ENCODE data around the gene NPW.
A peak's percentile ranks its signal among the peaks of the same experiment; 100 is the strongest.

The NPW gene

GRCh38 chr16:2023092-2024031, 3.8 kb downstream of the NPW start:
- DNase-seq (ENCODE audit: low read depth, low spot score): peak; percentile 96

DNA sequence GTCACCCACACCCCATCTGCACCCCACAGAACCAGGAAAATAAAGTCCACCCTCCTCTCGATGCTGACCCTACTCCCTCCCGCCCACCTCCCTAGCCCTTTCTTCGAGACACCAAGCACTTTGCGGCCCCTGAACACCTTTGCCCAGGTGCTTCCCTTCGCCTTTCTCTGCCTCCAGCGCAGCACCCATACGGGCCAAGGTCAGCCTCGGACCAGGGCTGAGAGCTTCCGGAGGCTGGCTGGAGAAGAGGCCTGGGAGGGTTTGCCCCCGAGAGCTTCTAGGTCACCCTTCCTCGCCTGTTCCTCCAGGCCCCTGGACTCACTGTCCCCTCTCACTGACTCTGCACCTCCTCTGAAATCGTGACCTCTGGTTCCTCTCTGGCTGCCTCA, 4.4 kb downstream of the NPW start:
- DNase-seq (ENCODE audit: low read depth, low spot score): no peak

DNA sequence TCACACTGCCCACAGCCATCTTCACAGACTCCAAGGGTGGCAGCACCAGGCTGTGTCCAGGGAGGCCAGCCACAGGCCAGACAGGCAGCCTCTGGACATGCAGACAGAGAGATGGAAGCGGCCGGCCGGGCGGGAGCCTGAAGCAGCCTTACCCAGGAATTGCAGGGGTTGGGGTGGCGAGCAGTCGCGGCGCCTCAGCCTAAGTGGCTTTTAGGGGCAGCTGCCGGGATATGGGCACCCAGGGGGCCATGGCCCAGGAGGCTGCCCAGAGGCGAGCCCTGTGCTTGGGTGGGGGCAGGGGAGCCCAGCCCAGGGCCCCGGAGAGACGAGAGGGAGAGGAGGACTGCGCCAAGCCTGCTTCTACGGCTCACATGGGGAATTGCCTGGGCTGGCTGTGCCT, 5.7 kb downstream of the NPW start:
- no peak for DNase-seq (ENCODE audit: low read depth, low spot score)

GRCh38 chr16:2025878-2026460, 6.4 kb downstream of the NPW start:
- no peak for DNase-seq (ENCODE audit: low read depth, low spot score)

DNA sequence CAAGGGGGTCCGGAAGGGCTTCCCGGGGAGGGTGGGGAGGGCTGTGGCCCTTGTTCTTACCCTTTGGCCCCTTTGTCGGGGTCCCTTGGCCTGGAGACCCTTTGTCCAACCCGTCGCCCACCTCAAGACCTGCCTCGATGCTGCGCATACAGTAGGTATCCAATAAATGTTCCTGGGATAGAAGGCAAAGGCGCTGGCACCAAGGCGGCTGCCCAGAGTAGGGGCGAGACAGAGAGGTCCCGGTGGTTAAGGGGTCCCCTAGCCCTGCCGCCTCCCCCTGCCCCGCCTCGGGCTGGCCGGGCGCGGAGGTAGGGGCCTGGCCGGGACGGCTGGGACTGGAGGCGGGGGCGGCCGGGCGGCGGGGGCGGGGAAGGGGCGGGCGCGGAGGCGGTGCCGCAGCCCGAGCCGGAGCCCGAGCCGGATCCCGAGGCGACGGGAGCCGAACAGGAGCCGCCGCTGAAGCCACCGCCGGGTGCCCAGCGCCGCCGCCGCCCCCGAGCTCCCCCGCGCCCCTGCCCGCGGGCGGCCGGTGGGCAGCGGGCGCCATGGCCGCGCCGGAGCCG, 7.0 kb downstream of the NPW start, which contains the start of gene NHERF2:
Gene NHERF2, plus strand, starts transcription at position 442 of the 563 bp plus-strand sequence. Its CDS starts 104 bp downstream, at position 546.
- DNase-seq (ENCODE audit: low read depth, low spot score): peak; percentile 69

- peak; percentile 51 for DNase-seq (ENCODE audit: low read depth, low spot score)
Observed at GRCh38 chr16:2027024-2028010, 7.7 kb downstream of the NPW start.

DNA sequence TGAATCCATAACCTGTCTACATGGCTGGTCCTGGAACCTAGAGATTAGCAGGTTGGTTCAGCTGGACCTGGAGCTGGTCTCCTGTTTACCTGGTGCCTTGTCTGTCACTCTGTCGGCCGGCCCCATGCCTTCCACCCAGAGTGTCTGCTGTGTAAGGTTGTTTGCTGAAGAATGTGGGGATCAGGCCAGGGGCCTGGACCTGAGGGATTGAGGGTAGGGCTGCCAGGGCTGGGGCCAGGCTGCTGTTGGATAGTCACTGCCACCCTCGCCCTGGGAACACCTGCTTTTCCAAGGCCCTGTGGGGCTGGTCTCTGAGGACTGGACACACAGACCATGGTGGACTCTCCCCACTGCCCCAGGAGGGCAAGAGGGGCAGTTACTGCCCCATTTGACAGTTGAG, 8.6 kb downstream of the NPW start:
- DNase-seq (ENCODE audit: low read depth, low spot score): no peak

DNA sequence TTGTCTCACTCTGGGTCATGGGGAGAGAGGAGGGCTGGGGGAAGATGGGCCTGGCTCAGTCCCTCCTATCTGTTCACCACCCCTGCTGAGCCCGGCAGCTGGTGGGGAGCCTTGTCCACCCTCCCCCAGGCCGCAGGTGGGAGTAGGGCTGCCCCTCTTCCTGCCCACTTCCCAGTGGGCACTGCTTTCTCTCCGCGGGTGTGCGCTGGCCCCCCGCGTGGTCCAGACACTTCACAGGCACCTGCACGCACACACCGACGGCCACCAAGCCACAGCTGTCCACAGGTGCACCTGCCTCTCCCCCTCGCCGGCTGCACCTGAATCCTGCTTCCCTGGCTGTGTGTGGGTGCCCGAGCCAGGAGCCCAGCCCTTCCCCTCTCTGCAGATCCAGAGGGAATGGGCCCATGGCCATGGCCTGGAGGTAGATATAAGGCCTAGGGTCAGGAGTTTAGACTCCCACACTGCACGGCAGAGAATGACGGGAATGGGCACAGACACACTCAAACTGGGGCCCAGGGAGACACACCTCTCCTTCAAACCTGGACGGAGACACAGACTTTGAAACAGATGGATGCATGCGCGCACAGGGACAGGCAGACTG, 9.1 kb downstream of the NPW start:
- no peak for DNase-seq (ENCODE audit: low read depth, low spot score)

GRCh38 chr16:2029350-2029749, 9.8 kb downstream of the NPW start:
- no peak for DNase-seq (ENCODE audit: low read depth, low spot score)

- no peak for DNase-seq (ENCODE audit: low read depth, low spot score)
Observed at GRCh38 chr16:2030036-2030435, 10.5 kb downstream of the NPW start.

DNA sequence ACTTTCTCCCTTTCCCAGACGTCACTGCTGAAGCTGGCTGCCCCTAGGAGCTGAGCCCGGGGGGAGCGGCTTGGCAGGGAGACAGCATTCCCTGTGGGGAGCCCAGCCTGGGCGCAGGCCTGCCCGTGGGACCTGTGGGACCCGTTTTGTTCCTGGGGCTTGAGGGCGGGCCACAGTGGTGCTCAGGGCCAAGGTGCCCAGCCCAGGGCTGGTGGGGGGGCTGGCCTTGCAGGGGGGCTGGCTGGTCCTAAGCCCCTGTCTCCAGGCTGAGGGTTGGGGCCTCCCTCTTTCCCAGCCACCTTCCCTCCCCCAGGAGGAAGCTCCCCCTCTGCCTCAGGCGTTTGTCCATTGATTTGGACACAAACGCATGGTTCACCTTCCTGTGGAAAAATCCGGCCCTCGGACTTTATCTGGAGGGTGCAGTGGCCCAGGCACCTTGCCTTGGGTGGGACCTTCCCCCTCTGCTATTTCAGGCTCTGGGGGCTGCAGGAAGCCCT, 11.5 kb downstream of the NPW start:
- no peak for DNase-seq (ENCODE audit: low read depth, low spot score)

GRCh38 chr16:2032285-2033056, 12.9 kb downstream of the NPW start:
- DNase-seq (ENCODE audit: low read depth, low spot score): peak; percentile 48

GRCh38 chr16:2033057-2033908, 13.7 kb downstream of the NPW start:
- DNase-seq (ENCODE audit: low read depth, low spot score): peak; percentile 88

DNA sequence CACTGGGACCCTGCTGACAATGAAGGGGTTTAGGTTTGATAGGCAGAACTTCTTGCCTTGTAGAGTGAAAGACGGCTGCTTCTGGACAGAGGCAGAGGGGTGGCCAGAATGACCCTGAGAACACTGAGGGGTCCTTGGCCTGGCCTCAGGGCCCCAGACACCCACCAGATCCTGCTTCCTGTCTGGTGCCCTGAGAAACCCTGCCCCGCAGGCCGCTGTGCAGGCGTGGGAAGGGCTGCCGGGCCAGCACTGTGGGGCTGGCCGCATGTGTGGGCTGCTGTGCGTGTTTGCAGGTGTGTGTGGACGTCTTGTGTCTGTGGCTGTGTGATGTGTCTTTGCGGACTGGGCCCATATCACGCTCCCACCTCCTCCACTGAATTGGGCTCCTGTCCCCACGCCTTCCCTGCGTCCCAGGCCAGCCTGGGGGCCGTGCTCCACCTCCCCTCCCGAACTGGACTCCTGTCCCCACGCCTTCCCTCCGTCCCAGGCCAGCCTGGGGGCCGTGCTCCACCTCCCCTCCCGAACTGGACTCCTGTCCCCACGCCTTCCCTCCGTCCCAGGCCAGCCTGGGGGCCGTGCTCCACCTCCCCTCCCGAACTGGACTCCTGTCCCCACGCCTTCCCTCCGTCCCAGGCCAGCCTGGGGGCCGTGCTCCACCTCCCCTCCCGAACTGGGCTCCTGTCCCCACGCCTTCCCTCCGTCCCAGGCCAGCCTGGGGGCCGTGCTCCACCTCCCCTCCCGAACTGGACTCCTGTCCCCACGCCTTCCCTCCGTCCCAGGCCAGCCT, 14.5 kb downstream of the NPW start:
- peak; percentile 55 for DNase-seq (ENCODE audit: low read depth, low spot score)

GRCh38 chr16:2034696-2035430, 15.3 kb downstream of the NPW start:
- DNase-seq (ENCODE audit: low read depth, low spot score): no peak

- DNase-seq (ENCODE audit: low read depth, low spot score): peak; percentile 96
Observed at GRCh38 chr16:2035431-2036199, 16.0 kb downstream of the NPW start.

All from astrocyte of the hippocampus (primary cell).